Measurements from ENCODE around the gene KIF21B.

GRCh38 chr1:200954434-200954833, 69.1 kb downstream of the KIF21B start:
- TF ChIP-seq, protein P1, sequence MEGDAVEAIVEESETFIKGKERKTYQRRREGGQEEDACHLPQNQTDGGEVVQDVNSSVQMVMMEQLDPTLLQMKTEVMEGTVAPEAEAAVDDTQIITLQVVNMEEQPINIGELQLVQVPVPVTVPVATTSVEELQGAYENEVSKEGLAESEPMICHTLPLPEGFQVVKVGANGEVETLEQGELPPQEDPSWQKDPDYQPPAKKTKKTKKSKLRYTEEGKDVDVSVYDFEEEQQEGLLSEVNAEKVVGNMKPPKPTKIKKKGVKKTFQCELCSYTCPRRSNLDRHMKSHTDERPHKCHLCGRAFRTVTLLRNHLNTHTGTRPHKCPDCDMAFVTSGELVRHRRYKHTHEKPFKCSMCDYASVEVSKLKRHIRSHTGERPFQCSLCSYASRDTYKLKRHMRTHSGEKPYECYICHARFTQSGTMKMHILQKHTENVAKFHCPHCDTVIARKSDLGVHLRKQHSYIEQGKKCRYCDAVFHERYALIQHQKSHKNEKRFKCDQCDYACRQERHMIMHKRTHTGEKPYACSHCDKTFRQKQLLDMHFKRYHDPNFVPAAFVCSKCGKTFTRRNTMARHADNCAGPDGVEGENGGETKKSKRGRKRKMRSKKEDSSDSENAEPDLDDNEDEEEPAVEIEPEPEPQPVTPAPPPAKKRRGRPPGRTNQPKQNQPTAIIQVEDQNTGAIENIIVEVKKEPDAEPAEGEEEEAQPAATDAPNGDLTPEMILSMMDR (conservative IDR thresholded peaks at IDR 0.05; ENCODE audit: low read depth, low read length), result no peak
- TF ChIP-seq FOS (IDR thresholded peaks at IDR 0.05; ENCODE audit: low read depth, low read length), result no peak

All from IMR-90 (cell line).